Psoas muscle (tissue), 8 donors: Measurements from ENCODE around the gene CNTNAP2. TPM values are rescaled to one million over a fixed set of nuclear protein-coding genes. Genes with fewer than 3 reads are reported as not detected.

Experiments used
- ATAC-seq, 4 donors: fragments of 200-7000 bp; cut with Tn5 transposase; one replicate each; pipeline ENCODE4 v1.9.1; 2020; ENCODE audit warnings: moderate library complexity in 3 of 4, mild to moderate bottlenecking in 2 of 4
- DNase-seq, 2 donors: peaks; one replicate each; pipeline ENCODE4 v3.0.0-alpha.2; 2020
- H3K27ac ChIP-seq: fragments of 200-600 bp; one replicate; pipeline ENCODE4 v1.8.0; 2022
- H3K27me3 ChIP-seq, 3 donors: fragments of 200-600 bp in 1 of 3; one replicate each; pipeline versions ENCODE4 v1.6.1 to v1.8.0; 2013 to 2022; ENCODE audit warnings: low read length in 2 of 3, mild to moderate bottlenecking in 2 of 3, moderate library complexity in 1 of 3; ENCODE audit not compliant: insufficient read depth in 3 of 3
- H3K36me3 ChIP-seq, 2 donors: fragments of 200-600 bp in 1 of 2; one replicate each; pipeline versions ENCODE4 v1.6.1 to v1.8.0; 2013 to 2022; ENCODE audit warnings: low read depth in 1 of 2, mild to moderate bottlenecking in 1 of 2, moderate library complexity in 1 of 2; ENCODE audit not compliant: insufficient read depth in 1 of 2
- H3K4me1 ChIP-seq: fragments of 200-600 bp; one replicate; pipeline ENCODE4 v1.8.0; 2022
- H3K4me3 ChIP-seq: fragments of 200-600 bp; one replicate; pipeline ENCODE4 v1.8.0; 2022; ENCODE audit warnings: mild to moderate bottlenecking
- H3K9me3 ChIP-seq: fragments of 200-600 bp; one replicate; pipeline ENCODE4 v1.8.0; 2022
- WGBS, 3 donors: extraction: QIAGEN DNeasy Blood & Tissue Kit; methylation state at CpG; one replicate each; pipeline versions ENCODE4 v1.1.6 to v1.1.7; 2013; 5-methylcytosine and 5-hydroxymethylcytosine counted together
- intact Hi-C, 2 donors: fragments of 100-400 bp; cut with DNase I; formaldehyde crosslinking; loops; one replicate each; pipeline versions ENCODE4 v1.11.0 to v1.14.2; 2022
- polyA plus RNA-seq, 3 donors: library from polyadenylated mRNA; stranded (reverse); fragments of 200-250 nt; gene quantifications; one replicate each; pipeline ENCODE4 v1.2.3, GENCODE V29; 2013
- total RNA-seq, 4 donors: library from RNA; stranded (reverse); fragmentation: NEBNext Ultra II Directional in 2 of 4; extraction: Animal tissue kit (Norgen Biotek cat#: 25700) in 2 of 4; gene quantifications; one replicate each; pipeline versions ENCODE4 v1.2.1 to v1.2.4, GENCODE V29; 2021 to 2023
- TF ChIP-seq, protein P1 (sequence below): fragments of 200-600 bp; IDR thresholded peaks from one replicate; pipeline ENCODE4 v1.8.0; 2022; ENCODE audit warnings: antibody characterized with exemption
- donor health status: healthy with polysubstance abuse.
- donor health status: DM: no; HTN: no; CAD: no; lungs with moderate emphysema.
- donor health status: Bipolar disorder and iron deficiency.
- donor health status: healthy.
- donor health status: DM: yes; HTN: yes; CAD: no.
- donor health status: DM: no; HTN: no; CAD: no.
- donor health status: DM: no; HTN: no; CAD: no.
- donor health status: DM: yes; HTN: yes; CAD: no.

CNTNAP2 gene
- total and polyA plus RNA-seq, 7 donors = 0.01 to 0.13 TPM; not detected in 5

DNA sequence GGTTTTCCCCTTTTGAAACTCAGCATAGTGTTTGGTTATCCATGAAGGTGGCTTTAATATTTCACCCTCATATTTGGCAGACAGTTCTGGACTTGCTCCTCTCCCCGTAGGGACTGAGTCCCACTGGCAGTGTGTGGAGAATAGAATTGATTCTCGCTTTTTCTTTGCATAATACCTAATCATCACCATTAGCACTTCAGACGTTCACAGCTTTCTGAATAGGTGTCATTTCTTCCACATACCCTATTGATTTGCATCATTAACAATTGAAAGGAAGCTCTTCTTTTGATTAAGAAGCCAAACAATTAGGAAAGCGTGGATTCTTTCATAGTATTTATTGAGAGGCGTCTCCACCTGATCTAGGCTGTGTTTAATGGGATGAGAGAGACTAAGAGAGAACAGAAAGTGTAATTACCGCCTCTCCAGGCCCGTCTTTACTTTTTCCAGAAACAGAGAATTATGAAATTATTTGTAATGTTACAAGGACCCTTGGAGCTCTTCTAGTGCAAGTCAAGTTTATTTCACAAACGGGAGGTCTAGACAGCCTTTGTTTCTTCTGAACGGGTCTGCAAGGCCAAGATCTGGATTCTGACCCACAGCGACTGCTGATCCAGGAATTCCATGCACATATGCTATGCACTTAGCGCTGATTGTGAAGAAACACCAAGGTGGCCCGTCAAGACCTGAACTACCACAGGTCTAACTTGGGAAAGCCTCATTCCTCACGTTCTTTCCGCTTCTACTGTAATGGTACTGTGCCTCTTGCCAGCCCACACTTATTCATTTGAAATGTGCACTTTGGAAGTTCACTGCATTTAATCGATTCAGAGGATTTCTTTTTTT is 2224.1 kb downstream of the CNTNAP2 start:
- intact Hi-C loops = no loop called here
- H3K36me3 ChIP-seq = no peaks in the 10 kb centered on the region
- peaks cover 0 to 56% (median 11%) of the 10 kb centered on the region in 3 donors for H3K27me3 ChIP-seq
- no peaks in the 10 kb centered on the region for H3K9me3 ChIP-seq
- 54 to 59% (median 55%) methylated on average over 15 of the region's 15 CpGs for WGBS, 3 donors
- TF ChIP-seq, protein P1, sequence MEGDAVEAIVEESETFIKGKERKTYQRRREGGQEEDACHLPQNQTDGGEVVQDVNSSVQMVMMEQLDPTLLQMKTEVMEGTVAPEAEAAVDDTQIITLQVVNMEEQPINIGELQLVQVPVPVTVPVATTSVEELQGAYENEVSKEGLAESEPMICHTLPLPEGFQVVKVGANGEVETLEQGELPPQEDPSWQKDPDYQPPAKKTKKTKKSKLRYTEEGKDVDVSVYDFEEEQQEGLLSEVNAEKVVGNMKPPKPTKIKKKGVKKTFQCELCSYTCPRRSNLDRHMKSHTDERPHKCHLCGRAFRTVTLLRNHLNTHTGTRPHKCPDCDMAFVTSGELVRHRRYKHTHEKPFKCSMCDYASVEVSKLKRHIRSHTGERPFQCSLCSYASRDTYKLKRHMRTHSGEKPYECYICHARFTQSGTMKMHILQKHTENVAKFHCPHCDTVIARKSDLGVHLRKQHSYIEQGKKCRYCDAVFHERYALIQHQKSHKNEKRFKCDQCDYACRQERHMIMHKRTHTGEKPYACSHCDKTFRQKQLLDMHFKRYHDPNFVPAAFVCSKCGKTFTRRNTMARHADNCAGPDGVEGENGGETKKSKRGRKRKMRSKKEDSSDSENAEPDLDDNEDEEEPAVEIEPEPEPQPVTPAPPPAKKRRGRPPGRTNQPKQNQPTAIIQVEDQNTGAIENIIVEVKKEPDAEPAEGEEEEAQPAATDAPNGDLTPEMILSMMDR = no peak
- no peak overlapping the region for H3K4me3 ChIP-seq
- no peak for DNase-seq
- H3K27ac ChIP-seq = no peak overlapping the region
- H3K4me1 ChIP-seq = no peaks in the 10 kb centered on the region
- no peak for ATAC-seq

DNA sequence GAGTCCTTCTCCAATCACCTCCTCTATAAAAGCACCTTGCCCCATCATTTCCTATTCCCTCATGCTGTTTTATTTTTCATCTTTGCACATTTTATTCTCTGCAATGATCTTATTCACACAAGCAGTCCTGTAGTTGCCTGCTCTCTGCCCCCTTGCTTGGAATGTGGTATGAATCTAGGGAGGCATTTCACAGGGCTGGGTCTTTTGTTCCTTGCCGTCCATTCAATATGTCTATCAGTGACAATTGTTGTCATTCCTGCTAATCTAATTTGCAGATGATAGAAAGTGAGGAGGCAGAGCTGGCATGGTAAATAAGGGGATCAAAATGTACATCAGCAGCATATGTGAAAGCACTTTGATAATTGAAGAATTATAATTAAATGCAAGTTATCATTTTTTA is 2227.8 kb downstream of the CNTNAP2 start:
- Histone ChIP-seq H3K4me3 (no peak overlapping the region), H3K9me3 (no peaks in the 10 kb centered on the region), H3K27me3 (peaks cover 0 to 26% (median 4%) of the 10 kb centered on the region in 3 donors), H3K27ac (no peak overlapping the region), H3K4me1 (no peaks in the 10 kb centered on the region), H3K36me3 (no peaks in the 10 kb centered on the region)
- 40 to 57% (median 50%) methylated on average over 1 of the region's 1 CpG for WGBS, 3 donors
- TF ChIP-seq, protein P1 = no peak
- DNase-seq (no peak), ATAC-seq (no peak)
- intact Hi-C loops = no loop called here

DNA sequence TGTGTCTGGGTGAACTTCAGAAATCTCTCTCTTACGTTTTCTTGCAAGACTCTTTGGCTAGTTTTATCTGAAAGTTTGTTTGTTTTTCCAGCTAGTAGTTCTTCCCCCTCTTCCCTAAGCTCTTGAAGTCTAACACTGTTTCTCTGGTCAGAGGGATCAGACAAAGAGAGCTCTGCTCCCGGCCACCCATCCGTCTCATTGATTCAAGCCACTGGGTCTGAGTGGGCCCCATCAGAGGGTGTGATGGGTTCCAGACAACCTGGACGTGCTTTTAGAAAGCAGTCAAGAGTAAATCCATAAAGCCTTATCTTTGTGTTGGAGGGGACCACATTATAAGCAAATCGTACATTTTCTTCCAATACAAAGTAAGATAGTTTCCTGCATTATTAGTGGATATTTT is 2231.4 kb downstream of the CNTNAP2 start:
- H3K27me3 ChIP-seq = peaks cover 0 to 5% (median 0%) of the 10 kb centered on the region in 3 donors

DNA sequence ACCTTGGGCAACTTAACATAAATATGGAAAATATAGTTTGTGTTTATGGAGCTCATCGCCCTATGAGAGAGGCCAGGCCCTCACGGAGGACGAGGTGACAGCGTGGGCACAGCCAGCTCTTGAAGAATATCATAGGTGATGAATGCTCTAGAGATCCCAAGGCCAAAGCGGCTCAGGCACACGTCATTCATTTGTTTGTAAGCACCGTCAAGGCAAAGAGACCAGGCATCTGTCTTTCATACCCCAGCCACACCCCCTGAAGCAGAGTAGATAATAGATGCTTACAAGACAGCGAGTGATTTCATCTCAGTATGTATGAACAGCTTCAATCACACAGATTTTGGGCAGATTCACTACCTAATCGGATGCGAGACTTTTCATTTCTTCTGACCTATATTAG is 2231.9 kb downstream of the CNTNAP2 start:
- Histone ChIP-seq H3K27ac (no peak overlapping the region), H3K4me3 (no peak overlapping the region), H3K36me3 (no peaks in the 10 kb centered on the region), H3K27me3 (peaks cover 0 to 5% (median 0%) of the 10 kb centered on the region in 3 donors), H3K4me1 (no peaks in the 10 kb centered on the region), H3K9me3 (no peaks in the 10 kb centered on the region)
- WGBS, 3 donors = 82 to 84% (median 82%) methylated on average over 10 of the region's 10 CpGs
- DNase-seq (no peak), ATAC-seq (no peak)
- TF ChIP-seq, protein P1 = no peak
- intact Hi-C loops = no loop called here

More for the DNA sequence above, 2231.4 kb downstream of the CNTNAP2 start:
- no peaks in the 10 kb centered on the region for H3K36me3 ChIP-seq
- H3K4me1 ChIP-seq = no peaks in the 10 kb centered on the region
- DNase-seq (no peak), ATAC-seq (no peak)
- no peaks in the 10 kb centered on the region for H3K9me3 ChIP-seq
- intact Hi-C loops = no loop called here
- no peak overlapping the region for H3K4me3 ChIP-seq
- WGBS, 3 donors = 57 to 64% (median 59%) methylated on average over 5 of the region's 5 CpGs
- H3K27ac ChIP-seq = no peak overlapping the region
- TF ChIP-seq, protein P1 = no peak
